ENCODE results near the gene CWC27. TPM values are rescaled to one million over a fixed set of nuclear protein-coding genes. Genes with fewer than 3 reads are reported as not detected.

Gene CWC27
- total and polyA plus RNA-seq, 2 of the 13 experiments (the other 11 are each of a cell fraction or from before 2014, with no cell fraction given) = 21.1 to 25.7 TPM

GRCh38 chr5:64768358-64769312 lies at the start of gene CWC27, which contains the start of gene SREK1IP1 (continued):
- TF ChIP-seq, protein P1, sequence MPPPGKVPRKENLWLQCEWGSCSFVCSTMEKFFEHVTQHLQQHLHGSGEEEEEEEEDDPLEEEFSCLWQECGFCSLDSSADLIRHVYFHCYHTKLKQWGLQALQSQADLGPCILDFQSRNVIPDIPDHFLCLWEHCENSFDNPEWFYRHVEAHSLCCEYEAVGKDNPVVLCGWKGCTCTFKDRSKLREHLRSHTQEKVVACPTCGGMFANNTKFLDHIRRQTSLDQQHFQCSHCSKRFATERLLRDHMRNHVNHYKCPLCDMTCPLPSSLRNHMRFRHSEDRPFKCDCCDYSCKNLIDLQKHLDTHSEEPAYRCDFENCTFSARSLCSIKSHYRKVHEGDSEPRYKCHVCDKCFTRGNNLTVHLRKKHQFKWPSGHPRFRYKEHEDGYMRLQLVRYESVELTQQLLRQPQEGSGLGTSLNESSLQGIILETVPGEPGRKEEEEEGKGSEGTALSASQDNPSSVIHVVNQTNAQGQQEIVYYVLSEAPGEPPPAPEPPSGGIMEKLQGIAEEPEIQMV (CRISPR knock-in tag; IDR thresholded peaks at IDR 0.05; ENCODE audit: low read depth) = 0 out of 2 replicates have a peak, but pooled peaks have one; percentile 57
- TF ChIP-seq ZNF841 (CRISPR knock-in tag; IDR thresholded peaks at IDR 0.05; ENCODE audit: borderline replicate concordance) (no peak), KMT2B (CRISPR knock-in tag; IDR thresholded peaks at IDR 0.05) (peak; percentile 98), RBM39 (IDR thresholded peaks at IDR 0.05; ENCODE audit: low read depth, low read length, poor library complexity, severe bottlenecking) (peak; percentile 80), TERF1 (CRISPR knock-in tag; IDR thresholded peaks at IDR 0.05) (no peak), KAT7 (CRISPR knock-in tag; IDR thresholded peaks at IDR 0.05; ENCODE audit: borderline replicate concordance) (peak; percentile 84), ZNF230 (CRISPR knock-in tag; IDR thresholded peaks at IDR 0.05) (no peak), DBP (CRISPR knock-in tag; IDR thresholded peaks at IDR 0.05; ENCODE audit: not compliant biosample characterization) (no peak), ZNF354B (CRISPR knock-in tag; IDR thresholded peaks at IDR 0.05) (no peak), ZNF124 (CRISPR knock-in tag; IDR thresholded peaks at IDR 0.05) (peak; percentile 51; the same call in 1 of the 2 replicates), YY1 (IDR thresholded peaks at IDR 0.05; ENCODE audit: insufficient read depth, insufficient replicate concordance, low read depth, low read length) (peak; percentile 94)
- TF ChIP-seq, protein P2, sequence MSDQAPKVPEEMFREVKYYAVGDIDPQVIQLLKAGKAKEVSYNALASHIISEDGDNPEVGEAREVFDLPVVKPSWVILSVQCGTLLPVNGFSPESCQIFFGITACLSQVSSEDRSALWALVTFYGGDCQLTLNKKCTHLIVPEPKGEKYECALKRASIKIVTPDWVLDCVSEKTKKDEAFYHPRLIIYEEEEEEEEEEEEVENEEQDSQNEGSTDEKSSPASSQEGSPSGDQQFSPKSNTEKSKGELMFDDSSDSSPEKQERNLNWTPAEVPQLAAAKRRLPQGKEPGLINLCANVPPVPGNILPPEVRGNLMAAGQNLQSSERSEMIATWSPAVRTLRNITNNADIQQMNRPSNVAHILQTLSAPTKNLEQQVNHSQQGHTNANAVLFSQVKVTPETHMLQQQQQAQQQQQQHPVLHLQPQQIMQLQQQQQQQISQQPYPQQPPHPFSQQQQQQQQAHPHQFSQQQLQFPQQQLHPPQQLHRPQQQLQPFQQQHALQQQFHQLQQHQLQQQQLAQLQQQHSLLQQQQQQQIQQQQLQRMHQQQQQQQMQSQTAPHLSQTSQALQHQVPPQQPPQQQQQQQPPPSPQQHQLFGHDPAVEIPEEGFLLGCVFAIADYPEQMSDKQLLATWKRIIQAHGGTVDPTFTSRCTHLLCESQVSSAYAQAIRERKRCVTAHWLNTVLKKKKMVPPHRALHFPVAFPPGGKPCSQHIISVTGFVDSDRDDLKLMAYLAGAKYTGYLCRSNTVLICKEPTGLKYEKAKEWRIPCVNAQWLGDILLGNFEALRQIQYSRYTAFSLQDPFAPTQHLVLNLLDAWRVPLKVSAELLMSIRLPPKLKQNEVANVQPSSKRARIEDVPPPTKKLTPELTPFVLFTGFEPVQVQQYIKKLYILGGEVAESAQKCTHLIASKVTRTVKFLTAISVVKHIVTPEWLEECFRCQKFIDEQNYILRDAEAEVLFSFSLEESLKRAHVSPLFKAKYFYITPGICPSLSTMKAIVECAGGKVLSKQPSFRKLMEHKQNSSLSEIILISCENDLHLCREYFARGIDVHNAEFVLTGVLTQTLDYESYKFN (CRISPR knock-in tag; conservative IDR thresholded peaks at IDR 0.05) = peak; percentile 52; the same call in 1 of the 2 replicates
- TF ChIP-seq, protein P3, sequence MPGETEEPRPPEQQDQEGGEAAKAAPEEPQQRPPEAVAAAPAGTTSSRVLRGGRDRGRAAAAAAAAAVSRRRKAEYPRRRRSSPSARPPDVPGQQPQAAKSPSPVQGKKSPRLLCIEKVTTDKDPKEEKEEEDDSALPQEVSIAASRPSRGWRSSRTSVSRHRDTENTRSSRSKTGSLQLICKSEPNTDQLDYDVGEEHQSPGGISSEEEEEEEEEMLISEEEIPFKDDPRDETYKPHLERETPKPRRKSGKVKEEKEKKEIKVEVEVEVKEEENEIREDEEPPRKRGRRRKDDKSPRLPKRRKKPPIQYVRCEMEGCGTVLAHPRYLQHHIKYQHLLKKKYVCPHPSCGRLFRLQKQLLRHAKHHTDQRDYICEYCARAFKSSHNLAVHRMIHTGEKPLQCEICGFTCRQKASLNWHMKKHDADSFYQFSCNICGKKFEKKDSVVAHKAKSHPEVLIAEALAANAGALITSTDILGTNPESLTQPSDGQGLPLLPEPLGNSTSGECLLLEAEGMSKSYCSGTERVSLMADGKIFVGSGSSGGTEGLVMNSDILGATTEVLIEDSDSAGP (CRISPR knock-in tag; IDR thresholded peaks at IDR 0.05; ENCODE audit: borderline replicate concordance) = peak; percentile 84
- TF ChIP-seq, protein P4, sequence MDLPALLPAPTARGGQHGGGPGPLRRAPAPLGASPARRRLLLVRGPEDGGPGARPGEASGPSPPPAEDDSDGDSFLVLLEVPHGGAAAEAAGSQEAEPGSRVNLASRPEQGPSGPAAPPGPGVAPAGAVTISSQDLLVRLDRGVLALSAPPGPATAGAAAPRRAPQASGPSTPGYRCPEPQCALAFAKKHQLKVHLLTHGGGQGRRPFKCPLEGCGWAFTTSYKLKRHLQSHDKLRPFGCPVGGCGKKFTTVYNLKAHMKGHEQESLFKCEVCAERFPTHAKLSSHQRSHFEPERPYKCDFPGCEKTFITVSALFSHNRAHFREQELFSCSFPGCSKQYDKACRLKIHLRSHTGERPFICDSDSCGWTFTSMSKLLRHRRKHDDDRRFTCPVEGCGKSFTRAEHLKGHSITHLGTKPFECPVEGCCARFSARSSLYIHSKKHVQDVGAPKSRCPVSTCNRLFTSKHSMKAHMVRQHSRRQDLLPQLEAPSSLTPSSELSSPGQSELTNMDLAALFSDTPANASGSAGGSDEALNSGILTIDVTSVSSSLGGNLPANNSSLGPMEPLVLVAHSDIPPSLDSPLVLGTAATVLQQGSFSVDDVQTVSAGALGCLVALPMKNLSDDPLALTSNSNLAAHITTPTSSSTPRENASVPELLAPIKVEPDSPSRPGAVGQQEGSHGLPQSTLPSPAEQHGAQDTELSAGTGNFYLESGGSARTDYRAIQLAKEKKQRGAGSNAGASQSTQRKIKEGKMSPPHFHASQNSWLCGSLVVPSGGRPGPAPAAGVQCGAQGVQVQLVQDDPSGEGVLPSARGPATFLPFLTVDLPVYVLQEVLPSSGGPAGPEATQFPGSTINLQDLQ (CRISPR knock-in tag; IDR thresholded peaks at IDR 0.05) = no peak
